GM12872 (cell line): ENCODE measurements around the gene PFKP.

Experiments
- CTCF ChIP-seq: IDR thresholded peaks from 3 replicates; pipeline ENCODE4 v1.5.1; 2011; ENCODE audit warnings: low read depth, mild to moderate bottlenecking, low read length, moderate library complexity; ENCODE audit not compliant: insufficient read depth

The PFKP gene

GRCh38 chr10:3143366-3143765, 76.0 kb downstream of the PFKP start:
- no peak for TF ChIP-seq CTCF

- TF ChIP-seq CTCF, result no peak
Measured at GRCh38 chr10:3143791-3144434, 76.6 kb downstream of the PFKP start.

- TF ChIP-seq CTCF, result no peak
Measured at GRCh38 chr10:3145366-3145765, 78.0 kb downstream of the PFKP start.

GRCh38 chr10:3146289-3146688, 78.9 kb downstream of the PFKP start:
- no peak for TF ChIP-seq CTCF

GRCh38 chr10:3147117-3147820, 79.9 kb downstream of the PFKP start:
- TF ChIP-seq CTCF, result no peak

GRCh38 chr10:3148041-3148440, 80.7 kb downstream of the PFKP start:
- no peak for TF ChIP-seq CTCF

GRCh38 chr10:3148994-3149393, 81.6 kb downstream of the PFKP start:
- TF ChIP-seq CTCF, result no peak
